HG03045 (cell line): ENCODE measurements around the gene EFCAB6.

Experiments
- ATAC-seq: cut with Tn5 transposase; IDR thresholded peaks from one replicate; pipeline ENCODE4 v1.9.1; 2021; ENCODE audit warnings: mild to moderate bottlenecking, moderate library complexity; ENCODE audit not compliant: unreplicated experiment

The EFCAB6 gene

DNA sequence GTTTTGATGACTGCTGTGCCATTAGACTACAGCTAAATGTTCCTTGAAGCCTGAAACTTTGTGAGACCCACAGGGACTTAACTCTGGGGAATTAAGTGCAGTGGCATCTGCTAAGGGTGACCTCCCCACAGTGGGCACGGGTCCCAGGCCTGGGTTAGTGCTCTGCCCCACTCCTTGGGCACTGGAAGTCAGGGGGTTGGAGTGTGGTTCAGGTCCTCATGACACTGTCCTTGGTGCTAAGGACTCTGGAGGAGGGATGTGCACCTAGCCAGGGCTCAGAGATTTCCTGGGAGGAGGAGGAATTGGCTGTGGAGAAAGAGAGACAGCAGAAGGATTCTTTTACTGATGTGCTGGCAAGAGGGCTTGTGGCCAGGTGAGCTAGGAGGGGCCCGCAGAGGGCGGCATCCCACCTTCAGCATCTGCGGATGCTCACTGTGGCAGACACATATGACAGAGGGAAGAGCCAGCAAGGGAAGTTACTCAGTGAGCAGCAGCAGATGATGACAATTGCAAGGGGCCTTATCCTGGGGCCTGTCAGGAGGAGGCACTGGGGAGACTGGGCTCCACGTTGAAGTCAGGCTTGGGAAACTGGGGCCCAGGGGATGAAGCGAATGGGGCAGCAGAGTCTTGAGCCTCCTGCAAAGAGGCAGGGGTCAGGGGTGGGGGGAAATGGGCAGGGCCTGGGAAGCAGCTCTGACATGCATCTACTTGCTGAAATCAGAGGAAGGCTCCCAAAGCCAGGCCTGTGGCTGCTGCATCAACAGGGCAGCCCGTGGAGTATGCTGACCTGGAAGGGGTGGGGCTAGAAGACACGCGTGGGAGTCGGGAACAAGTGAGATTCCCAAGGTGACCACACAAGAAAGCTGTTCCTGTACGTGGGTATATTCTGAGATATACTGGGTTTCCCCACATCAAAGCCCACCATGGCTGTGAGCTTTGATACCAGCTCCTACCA is 256.3 kb downstream of the EFCAB6 start:
- no peak for ATAC-seq

DNA sequence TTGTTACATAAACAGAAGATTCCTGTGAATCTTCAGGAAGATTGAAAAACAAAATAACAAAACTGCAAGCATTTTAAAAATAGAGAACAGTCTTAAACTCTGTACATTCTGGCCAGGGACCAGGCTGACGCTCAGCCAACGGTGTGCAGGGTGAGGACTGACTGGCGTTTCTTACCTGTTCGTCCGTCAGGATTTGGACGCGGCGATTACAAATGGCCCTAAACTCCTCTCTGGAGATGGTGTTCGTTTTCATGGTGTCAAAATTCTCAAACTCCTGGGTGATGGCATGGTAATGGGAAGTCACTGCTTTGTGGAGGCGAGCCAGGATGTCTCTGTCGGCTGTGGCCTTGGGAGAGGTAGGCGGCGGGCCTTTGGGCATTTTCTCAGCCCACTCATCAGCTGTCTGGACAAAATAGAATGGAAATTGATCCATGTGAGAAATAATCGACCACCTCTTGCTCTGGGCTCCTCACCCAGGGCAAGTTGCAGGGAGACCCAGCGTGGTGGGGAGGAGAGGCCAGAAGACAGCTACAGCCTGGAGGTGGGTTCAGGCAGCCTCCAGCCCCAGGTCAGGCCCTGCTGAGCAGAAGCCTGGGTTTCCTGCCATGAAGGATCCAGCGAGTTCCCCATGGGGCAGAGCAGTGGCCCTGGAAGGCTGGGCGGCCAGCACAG is 257.3 kb downstream of the EFCAB6 start:
- ATAC-seq = no peak

DNA sequence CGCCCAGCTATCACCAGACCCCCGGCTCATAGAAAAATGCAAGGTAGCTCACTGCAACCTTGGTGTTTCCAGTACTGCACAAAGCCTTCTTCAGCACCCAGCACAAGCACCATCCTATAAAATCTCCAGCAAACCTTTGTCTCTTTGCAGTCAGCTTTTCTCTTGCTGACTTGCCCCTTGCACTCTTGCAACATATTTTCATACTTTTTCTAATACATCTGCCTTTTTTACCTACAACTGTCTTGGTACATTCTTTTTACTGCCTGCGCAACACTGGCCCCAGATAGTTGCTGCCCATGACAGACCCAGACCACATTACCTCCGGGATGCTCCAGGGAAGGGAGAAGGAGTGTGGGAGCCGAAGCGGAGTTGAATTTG is 257.9 kb downstream of the EFCAB6 start:
- no peak for ATAC-seq

DNA sequence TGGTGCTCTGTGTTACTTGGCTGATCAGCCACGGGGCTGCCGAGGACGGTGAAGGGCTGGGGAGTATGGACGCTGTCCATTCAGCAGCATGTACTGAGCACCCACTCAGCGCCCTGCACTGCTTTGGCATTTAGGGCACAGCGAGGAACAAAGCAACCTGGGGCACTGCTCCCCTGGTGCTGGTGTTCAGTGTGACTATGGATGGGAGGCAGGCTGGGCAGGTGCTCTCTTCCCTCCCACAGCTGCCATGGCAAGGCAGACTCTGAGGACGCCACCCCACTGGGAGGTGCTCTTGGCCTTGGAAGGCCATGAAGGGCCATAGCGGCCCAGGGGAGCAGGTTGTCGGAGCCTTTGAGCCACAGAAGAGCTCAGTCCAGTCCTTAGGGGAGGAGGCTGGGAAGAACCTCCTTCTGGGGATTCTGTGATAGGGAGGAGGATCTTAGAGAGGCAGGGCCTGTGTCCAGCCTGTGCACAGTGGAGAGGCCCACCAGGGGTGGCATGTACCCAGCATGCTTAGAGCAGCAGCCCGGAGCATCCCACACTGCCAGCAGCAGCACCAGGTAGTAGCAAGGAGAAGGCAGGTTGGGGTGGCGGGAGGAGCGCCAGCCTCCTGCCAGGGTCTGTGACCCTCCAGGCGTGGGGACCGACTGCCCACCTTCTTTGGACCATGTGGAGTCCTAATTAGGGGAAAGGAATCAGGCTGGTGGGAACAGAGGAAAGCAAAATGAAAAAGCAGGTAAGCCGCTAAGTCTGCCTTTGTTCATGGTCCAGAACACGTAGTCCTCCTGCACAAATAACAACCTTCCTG is 258.4 kb downstream of the EFCAB6 start:
- ATAC-seq = no peak

DNA sequence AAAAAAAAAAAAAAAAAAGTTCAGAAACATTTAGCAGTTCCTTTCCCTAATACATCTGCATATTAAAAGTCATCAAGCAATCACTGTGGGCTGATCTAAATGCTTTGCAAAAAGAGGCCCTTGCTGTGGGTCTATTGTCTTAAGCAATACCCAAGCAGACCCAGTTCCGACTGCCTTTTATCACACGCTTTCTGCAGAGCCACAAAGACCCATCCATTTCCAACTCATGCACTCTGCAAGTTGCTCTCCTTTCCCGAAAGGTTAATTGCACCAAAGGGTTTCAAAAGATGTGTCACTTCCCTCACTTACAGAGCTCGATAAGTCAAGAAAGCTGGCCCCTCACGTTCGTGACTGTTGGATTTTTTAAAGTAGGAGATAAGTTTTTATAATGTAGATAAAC is 261.4 kb downstream of the EFCAB6 start:
- no peak for ATAC-seq

DNA sequence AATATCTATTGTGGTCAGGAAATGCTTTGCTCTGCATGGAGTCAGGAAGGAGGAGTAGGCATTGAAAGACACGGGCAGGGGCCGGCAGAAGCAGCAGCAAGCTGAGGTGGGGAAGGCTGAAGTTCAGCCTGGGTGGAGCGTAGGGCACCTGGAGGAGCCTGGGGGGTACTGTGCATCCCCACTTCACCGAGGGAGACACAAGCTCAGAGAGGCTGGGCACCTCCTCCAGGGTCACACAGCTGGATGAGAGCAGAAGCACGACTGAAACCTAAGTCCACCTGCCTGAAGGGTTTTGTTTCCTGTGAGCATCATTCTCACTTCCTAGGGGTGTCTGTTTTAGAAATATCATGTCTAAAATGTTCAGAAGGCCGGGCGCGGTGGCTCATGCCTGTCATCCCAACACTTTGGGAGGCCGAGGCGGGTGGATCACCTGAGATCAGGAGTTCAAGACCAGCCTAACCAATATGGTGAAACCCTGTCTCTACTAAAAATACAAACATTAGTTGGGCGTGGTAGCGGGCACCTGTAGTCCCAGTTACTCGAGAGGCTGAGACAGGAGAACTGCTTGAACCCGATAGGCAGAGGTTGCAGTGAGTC is 262.0 kb downstream of the EFCAB6 start:
- no peak for ATAC-seq

DNA sequence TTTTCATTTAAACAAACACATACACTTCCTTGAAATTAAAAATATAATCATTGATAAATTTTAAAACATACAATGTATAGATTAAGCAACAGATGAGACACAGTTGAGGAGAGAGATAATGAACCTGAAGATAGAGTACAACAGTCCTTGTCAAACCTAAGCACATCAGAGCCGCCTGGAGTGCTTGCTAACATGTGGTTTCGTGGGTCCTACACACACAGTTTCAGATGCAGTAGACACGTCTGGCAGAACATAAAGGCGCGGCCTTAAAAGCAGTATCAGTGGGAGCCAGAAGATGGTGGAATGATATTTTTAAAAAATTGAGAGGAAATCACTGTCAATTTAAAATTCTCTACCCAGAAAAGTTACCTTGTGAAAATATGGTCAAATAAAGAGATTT is 265.9 kb downstream of the EFCAB6 start:
- no peak for ATAC-seq

DNA sequence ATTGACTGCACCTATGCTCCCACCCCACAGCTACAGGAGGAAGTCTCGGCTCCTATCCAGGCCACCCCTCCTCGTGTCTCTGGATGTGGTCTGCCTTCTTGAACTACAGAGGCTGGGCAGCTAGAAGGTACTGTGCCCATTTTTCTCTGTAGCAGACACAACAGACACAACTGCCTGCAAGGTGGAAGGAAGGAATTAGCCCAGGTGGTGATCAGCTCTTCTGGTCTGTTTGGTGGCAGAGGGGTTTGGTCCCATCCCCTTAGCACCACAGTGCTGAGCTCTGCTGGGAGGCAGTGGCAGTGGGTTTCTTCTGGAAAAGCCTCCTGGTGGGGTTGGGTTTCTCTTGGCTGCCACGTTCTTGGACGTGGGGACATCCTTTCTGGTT is 267.8 kb downstream of the EFCAB6 start:
- ATAC-seq = no peak

DNA sequence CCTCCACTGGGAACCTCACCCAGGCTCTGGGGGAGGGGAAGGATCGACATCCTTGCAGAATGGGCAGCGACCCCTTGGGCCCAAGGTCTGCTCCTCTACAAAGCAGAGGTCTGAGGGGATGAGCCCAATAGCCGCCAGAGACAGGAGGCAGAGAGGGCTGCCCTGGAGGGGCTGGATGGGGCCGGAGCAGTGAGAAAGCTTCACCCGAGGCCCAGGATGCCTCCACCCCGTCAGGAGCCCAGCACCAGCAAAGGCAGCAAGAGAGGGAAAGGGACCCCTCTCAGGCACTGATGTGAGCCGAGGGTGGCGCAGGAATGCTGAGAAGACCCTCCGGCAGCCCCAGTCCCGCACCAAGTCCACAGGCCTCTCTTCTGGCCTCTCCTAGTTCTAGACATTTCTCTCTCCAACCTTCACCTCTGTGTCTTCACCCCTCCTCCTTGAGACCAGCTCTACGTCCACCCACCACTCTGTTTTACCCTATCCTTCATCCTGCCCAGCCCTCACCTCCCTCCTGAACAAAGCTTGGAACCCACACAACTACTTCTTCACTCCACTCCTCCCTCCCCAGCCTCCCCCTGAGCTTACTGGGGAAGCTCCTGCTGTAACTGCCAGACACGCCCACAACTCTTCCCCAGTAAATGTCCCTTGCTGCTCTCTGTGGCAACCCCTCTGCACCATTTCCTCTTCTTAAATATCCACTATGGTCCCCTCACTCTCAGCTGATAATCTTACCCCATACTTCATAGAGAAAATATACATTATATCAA is 268.4 kb downstream of the EFCAB6 start:
- ATAC-seq = no peak

DNA sequence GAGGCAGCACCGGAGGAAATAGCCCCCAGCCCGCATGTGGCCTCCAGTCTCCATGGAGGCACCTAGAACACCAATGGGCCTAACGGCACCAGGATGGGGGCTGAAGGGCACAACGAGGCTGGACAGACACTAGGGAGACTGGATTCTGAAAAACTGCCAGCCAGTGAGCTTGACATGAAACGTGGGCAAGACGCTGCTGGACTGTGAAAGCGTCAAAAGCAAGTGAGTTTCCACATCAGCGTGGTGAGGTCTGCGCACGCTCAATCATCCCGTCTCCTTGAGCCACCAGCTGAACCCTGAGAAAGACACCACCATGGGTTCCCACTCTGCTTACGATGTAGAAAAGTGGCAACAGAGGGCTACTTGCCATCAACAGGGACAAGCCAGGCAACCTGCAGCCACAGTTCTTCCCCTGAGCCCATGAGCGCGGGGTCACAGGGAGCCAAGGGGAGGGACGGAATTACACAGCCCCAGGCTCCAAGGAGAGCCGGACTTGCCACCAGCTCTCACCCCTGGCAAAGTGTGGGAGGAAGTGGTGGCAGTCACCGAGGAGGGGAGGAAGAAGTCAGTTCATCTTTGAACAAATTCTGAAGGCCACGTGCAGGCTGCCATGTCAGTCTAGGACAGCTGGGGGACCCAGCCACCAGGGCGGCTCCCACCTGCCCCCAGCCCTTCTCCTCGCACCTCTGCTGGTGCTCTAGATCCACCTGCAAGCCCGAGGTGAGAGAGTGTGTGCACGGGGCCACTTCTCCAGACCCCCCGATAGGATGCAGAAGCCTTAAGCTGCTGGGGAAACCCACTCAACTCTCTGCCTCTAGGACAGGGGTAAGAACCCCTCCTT is 269.2 kb downstream of the EFCAB6 start:
- ATAC-seq = no peak

DNA sequence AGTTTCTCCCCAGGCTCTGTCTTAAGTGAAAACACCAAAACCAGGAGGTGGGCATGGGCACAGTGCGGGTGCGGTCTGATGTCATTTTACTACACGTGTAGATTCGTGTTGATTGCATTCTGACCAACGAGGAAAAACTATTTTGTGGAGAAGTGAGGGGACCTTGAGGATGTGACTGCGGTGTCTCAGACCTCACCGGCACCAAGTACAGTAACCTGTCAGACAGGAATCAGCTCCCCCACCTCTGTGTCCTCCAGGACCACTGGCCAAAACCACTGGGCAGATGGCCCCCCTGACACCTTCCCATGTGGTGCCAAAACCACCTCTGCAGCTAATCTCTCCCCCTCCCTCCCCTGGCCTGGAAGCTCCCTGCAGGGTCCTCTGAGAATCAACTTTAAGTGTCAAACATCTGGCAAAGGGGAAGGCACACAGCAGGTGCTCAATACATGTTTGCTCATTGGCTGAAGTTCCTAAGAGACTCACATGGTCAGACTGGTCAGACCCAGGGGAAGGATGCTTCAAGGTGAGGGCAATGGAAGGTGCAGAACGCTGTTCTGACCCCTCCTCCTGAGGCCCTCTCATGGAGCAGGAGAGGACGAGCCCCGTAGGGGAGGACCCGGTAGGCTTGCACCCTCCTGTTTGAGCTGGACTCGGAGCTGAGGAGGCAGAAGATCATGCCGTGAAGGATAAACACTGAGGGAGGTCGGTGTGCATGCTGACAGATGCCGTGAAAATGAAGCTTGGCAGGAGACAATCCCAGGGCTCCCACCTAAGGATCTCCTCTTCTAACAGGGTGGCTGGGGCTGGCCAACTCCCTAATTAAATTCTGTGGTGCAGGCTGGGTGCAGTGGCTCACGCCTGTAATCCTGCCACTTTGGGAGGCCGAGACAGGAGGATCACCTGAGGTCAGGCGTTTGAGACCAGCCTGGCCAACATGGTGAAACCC is 270.4 kb downstream of the EFCAB6 start:
- no peak for ATAC-seq

DNA sequence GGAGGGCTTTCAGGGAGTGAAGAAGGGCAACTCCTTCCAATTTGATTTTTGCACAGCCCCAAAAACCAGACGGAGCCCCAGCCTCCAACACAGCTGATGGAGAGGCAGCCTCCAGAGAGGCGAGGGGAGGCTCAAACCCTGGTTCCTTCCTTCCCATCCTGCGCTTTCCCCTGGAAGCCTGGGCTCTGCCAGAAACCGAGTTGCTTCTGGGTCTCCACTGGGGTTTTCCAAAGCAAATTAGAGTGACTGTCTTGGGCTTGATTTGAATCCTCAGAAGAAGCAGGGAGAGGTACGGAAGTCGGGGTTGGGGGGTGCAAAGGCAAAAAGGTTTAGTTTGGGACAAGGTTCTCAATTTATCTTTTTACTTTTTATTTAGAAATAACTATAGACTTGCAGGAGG is 271.1 kb downstream of the EFCAB6 start:
- no peak for ATAC-seq

DNA sequence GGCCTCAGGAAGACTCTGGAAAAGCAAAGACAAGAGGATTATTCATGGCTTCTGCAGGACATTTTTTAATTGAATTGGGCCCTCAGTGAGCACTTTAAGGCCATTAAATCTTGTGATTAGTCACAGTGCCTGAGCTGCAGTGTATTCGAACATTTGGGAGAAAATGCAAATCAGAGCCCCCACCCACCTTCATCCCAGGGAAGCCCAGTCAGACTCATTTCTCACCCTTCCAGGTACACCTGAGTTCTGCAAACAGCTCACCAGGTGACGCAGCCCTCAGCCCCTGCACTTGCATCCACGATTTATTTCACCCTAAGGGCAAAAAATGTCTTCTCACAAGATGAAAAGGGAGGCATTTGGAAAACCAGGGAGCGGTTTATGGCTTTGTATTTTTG is 271.6 kb downstream of the EFCAB6 start:
- no peak for ATAC-seq

DNA sequence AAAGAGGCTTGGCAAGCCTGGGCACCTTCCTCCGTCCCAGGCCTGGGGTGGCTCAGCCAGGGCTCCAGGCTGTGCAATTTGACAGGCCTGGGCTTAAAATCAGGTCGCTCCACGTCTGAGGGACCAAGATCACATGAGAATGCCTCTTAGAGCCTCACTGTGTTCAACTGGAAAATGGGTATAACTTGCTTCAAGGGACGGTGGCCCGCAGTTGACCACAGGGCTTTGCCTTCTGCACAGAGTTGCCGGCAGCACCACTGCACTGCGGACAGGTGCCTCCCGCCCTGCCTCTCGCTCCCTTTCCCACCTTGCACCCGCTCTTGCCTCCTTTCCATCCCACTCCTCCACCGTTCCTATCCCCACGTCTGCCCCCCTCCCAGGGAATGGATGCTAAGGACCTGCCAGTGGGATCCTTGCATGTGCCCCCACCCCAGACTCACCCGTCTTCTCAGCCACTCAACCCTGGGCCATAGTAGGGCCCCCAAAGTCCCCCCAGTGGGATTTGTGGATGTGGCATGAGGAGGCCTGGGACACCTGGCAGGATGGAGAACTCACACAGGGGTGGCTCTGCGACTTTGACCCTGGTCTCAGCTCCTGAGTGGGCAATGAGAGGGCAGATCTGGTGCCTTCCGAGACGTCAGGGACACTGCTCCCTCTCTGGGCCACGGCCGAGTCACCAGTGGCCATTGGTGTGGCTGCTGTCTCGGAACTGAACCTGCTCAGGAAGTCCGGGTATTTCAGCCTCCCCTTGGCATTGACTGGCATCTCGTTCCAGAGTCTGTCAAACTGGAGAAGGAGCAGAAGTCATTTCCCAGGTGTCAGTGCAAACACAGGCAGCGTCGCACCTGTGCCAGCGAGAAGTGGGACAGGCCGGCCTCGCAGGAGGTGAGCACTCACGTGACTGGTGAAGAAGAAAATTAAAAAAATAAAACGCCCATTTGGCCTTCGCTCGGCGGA is 272.3 kb downstream of the EFCAB6 start:
- ATAC-seq = no peak

DNA sequence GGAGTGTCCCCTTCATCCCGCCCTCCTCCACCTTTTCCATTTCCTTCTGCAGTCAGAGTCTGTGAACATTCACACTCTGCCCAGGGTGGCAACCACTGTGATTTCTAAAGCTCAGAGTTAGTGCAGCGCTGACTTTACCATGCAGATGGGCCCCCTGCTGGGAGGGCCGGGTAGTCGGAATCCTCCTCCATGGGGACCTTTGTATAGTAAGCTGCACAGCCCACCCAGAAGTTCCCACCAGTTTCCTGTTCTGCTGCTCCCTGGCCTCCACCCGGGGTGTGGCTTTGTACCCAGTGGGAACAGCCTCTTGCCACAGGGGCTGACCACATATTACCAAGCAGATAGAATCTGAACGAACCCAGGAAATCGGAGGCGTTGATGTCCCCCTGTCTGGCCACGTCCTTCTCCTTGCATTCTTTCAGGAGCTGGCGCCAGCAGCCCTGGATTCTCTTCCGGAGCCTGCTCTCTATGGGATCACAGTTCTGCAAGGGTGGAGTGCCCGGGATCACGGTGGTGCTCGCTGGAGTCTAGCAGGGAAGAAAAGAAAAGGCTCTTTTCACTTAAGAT is 275.0 kb downstream of the EFCAB6 start:
- ATAC-seq = no peak

DNA sequence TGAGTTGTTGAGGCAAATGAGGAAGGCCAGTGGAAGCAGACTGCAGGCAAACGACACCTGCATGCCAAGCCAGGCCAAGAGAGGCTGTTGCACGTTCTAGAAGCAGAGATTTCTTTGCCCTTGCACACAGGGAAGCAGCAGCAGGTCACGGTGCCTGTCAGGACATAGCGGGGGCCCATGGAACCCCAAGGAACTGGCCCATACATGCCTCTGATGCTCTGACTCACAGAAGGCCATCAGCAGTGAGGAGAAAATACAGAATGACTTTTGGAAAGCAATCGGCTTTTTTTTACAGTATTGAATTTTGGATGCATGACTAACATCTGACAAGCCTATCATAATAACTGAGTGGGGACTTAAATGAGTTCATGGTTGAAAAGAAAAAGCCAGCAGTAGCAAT is 276.4 kb downstream of the EFCAB6 start:
- no peak for ATAC-seq

DNA sequence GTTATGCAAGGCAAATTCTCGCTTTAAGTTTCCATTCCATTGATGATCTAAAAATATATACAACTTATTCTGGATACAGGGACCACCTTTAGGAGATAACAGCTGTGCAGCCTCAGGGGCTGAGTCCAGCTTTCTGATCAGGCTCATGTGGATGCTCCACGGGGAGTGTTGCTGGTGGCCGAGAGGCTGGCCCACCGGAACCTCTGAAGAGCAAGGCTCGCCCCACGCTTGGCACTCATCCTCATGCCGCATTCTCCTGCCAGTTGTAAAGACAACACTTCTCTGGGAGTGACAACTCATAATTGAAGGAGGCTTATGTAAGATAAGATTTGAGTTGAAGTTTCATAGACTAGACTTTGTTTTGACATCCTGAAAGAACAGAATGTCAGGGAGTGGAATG is 276.8 kb downstream of the EFCAB6 start:
- ATAC-seq = no peak
